GM12864 (cell line): ENCODE measurements around the gene CNST.
A peak's percentile ranks its signal among the peaks of the same experiment; 100 is the strongest.
"Not testable (repeated sequence)": the region's sequence is repeated elsewhere in the genome, so short reads cannot be mapped to it uniquely, and the experiment has no call there.

Source experiments
- DNase-seq: peaks from one replicate; pipeline ENCODE4 v3.0.0-alpha.2; 2011; ENCODE audit warnings: low read depth
- H3K4me3 ChIP-seq: 2 replicates; pipeline ENCODE4 v1.5.1; 2011; ENCODE audit warnings: mild to moderate bottlenecking, low read depth, low read length, control low read depth
- CTCF ChIP-seq: IDR thresholded peaks from 2 replicates; pipeline ENCODE4 v1.5.1; 2011; ENCODE audit warnings: low read depth, mild to moderate bottlenecking, moderate library complexity, low read length, control low read depth, inconsistent platforms; ENCODE audit errors: missing control alignments

CNST gene

GRCh38 chr1:246583448-246584185, 17.4 kb downstream of the CNST start:
- H3K4me3 ChIP-seq: no peak overlapping the region
- no peak for DNase-seq
- TF ChIP-seq CTCF: no peak

DNA sequence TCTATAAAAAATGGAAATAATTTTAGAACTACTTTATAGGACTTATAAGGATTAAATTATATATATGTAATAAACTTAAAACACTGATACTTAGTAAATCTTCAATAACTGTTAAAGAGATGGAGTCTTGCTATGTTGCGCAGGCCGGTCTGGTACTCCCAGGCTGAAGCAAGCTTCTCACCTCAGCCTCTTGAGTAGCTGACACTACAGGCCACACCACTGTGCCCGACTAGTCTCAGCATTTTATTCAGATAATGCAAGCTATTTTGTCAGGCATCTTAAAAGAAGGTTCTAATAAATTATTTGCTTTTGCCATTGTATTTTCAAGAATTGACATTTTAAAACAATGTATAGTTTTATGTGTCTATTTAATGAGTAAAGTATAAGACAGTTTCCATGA, 20.8 kb downstream of the CNST start:
- no peak overlapping the region for H3K4me3 ChIP-seq
- TF ChIP-seq CTCF: no peak
- no peak for DNase-seq

GRCh38 chr1:246587606-246588005, 21.4 kb downstream of the CNST start:
- no peak for TF ChIP-seq CTCF
- no peak overlapping the region for H3K4me3 ChIP-seq
- no peak for DNase-seq

- TF ChIP-seq CTCF: no peak
- H3K4me3 ChIP-seq: no peak overlapping the region
- no peak for DNase-seq
Measured at GRCh38 chr1:246588159-246588721, 22.0 kb downstream of the CNST start.

DNA sequence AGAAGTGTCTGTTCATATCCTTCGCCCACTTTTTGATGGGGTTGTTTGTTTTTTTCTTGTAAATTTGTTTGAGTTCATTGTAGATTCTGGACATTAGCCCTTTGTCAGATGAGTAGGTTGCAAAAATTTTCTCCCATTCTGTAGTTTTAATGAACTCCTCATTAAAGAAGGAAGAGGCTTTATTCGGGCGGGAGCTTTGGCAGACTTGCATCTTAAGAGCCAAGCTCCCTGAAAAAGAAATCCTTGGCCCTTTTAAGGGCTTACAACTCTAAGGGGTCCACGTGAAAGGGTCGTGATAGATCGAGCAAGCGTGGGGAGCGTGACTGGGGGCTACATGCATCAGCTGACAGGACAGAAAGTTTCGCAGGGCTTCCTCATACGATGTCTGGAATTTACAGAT, 23.7 kb downstream of the CNST start:
- not testable (repeated sequence) for H3K4me3 ChIP-seq, DNase-seq

- no peak for TF ChIP-seq CTCF
- no peak overlapping the region; the same call in 1 of the 2 replicates for H3K4me3 ChIP-seq
- DNase-seq: no peak
Measured at GRCh38 chr1:246591047-246591446, 24.8 kb downstream of the CNST start.

GRCh38 chr1:246591504-246591903, 25.2 kb downstream of the CNST start:
- no peak for TF ChIP-seq CTCF
- no peak overlapping the region; the same call in 1 of the 2 replicates for H3K4me3 ChIP-seq

More at GRCh38 chr1:246591504-246591903, 25.2 kb downstream of the CNST start:
- peak; percentile 53 for DNase-seq
